Measurements from ENCODE around the gene DRGX.

DRGX gene

DNA sequence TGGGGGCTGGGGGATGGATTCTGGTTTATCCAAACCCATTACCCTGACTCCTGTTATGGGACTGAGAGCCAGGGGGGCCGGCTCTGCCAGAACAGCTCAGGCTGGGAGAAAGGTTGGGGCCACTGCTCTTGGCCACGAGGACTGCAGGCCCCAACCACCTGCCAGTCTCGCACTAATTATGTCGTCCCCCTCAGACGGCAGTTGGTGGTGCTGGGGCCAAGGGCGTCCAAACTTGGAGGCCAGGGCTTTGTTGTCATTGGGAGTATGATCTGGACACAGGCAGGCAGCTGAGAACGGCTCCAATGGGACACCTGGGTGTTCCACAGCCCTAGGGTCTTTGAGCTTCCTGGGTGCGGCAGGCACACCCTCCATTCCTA lies 34.7 kb downstream of the DRGX start:
- no peak for DNase-seq

DNA sequence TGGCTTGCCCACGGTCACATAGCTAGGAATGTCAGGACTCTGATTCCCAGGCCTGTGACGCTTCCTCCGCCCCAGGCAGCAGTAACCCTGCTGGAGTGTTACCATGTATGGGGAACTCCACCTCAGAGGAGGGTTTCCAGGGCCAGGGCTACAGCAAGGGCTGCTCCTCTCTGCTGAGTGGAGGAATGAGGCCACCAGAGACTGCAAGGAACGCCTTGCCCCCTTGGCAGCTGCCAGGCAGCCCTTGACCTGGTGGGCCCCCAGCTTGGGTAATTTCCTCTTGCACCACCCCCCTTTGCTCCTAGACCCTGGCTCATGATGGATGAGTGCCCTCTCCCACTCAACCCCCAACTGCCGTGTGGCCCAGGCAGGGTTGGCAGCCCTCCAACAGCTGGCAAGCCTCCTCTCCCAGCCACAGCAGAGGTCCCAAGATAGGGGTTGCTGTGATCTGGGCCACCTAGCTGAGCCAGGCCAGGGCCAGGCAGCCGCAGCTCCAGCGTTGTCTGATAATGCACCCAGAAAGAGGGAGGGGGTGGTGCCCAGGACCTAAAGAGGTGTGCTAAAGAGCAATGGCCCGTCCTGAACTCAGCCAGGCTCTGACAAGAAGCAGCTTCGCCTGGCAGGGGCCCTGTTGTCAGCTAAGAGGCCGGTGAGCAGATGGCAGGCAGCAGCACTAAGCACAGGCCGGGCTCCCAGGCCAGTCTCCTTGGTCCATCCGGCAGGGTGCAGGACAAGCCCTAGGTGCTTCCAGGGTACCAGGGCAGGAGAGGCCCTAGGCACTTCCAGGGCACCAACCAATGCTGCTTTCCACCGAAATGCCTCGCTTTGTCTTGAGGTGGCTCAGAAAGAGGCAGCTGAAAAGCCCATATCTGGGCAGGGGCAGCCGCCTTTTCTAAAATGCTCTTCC lies 35.4 kb downstream of the DRGX start:
- peak; percentile 18 for DNase-seq

DNA sequence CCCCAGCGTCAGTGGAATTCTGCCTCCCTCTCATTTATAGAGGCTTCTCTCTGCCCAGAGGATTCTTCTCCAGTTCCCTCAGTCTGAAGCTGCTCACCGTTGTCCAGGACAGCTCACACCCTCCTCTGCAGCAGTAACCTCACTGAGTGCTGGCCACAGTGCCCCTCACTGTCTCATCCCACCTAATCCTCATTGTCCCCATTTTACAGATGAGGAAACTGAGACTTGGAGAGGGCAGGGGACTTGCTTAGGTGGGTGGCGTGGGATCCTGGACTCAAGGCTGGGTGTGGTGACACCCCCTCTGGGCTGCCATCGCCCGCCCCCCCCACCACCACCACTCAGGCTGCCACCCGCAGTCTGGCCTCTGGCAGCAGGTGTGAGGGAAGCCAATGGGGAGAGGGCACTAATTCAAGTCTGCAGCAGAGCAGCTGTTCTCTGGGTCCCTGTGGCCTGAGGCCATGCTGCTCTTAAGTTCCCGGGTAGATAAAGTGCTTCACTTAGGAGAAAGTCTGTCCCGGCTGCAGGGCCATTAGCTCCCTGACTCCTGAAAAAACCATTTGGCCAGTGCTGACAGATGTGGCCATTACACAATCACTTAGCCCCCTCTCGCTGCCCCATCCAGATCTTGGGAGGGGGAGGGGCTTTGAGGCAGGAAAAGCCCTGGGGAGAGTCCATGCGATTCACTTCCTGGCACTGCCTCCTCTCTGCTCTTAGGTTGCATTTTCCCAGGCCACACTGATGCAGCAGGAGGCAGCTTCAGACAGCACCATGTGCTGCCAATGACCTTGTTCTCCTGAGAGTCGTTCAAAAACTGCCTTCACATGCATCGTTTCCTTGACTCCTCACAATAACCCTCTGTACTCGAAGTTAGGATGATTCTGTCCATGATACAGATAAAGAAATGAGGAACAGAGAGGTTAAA lies 36.3 kb downstream of the DRGX start:
- peak; percentile 21 for DNase-seq

DNA sequence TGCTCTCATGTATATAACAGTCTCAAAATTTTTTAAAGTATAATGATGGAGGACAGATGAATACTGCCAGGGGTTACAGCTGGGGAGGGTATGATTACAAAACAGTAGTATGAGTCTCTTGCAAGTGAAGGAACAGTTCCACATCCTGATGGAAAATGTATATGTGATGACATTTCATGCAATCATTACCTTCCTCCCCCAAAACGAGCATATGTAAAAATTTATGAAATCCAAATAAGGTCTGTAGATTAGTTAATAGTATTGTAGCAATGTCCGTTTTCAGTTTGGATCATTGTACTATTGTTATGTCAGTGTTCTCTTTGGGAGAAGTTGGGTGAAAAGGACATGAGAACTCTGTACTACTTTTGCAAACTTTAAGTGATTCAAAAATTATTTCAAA lies 38.0 kb downstream of the DRGX start:
- DNase-seq = no peak

DNA sequence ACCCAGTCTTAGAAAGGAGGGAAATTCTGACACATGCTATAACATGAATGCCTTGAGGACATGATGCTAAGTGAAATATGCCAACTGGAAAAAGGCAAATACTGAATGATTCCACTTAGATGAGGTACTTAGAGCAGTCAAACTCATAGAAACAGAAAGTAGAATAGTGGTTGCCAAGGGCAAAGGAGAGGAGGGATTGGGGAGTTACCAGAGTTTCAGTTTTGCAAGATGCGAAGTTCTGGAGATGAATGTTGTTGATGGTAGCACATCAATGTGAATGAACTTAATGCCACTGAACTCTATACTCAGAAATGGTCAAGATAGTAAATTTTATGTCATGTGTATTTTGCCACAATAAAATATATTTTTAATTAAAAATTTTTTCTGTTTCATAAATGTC lies 38.9 kb downstream of the DRGX start:
- DNase-seq = no peak

DNA sequence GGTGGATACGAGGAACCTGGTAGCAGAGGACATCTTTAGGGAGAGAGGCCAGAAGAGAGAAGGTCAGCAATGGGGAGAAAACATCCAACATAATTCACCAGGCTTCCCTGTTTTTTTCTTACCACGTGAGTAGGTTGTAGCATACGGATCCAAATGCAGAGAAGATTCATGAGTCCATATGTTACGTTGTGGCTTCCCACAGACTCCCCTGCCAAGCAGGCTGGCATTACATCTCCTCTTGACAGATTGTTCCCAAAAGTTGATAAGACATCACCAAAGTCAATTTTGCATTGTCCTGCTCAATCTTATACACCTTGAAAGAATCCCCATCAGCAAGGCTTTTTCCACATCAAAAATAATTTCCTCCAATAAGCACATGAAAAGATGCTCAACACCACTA lies 39.7 kb downstream of the DRGX start:
- peak; percentile 1 for DNase-seq

DNA sequence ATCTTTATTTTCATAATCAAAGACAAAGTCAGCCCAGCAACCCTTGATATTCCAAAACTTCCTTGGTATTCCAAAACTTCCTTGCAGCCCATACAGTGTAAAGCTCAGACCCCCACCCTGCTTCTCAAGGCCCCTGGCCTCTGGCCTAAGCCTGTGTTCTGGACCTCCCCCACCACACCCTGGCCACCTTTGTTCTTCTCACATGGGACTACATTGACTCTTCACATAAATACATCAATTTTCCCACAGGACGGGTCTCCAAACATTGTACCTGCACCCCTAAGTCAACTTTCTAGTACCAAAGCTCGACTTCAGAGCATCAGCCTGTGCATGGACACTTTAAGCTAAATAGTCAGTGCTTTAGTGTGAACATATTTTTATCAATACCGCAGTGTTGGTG lies 40.7 kb downstream of the DRGX start:
- DNase-seq = no peak

DNA sequence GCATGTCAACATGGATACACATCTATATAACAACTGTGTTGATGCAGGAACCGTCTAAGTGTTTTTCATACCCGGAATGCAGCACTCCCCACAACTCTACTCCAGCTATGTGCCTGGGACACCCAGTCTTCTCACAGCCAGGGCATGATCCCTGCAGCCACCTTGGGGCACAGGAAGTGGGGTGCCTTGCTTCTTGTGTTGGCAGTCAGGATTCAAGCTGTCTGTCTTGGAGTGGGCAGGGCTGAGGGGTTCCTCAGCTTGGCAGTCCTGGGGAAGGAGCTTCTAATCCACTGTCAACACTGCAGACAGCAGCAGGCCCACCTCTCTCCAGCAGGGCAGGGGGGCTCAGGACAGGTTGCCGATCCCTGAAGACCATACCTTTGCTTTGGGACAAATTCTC lies 41.3 kb downstream of the DRGX start:
- no peak for DNase-seq

DNA sequence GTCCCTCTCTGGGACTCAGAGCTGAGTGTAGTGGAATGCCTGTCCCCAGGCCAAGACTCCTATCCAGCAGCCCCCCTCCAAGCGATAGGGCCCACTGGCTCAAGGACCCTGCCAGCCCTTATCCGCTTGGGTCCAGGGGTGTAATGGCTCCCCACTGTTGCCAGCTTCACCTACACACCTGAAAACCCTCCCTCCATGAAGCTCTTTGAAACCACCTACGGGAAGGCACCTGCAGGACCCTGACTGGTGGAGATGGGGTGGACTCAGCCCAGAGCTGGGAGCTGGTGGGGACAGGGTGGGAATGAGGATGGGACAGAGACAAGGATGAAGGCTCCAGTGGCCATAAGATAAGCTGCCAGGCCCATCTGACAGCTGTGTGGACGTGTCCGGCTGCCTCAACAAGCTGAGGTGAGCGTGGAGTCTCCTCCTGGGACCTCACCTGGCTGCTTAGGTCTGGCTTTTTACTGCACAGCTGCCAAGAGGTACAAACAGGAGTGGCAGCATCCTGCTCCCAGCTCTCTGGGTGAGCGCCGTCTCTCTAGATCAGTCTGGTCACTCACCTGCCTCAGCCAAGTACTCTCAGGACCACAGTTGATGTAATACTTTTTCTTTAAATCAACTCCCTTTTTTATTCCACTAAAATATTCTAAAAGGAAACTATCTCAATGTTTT lies 41.9 kb downstream of the DRGX start:
- DNase-seq = no peak

DNA sequence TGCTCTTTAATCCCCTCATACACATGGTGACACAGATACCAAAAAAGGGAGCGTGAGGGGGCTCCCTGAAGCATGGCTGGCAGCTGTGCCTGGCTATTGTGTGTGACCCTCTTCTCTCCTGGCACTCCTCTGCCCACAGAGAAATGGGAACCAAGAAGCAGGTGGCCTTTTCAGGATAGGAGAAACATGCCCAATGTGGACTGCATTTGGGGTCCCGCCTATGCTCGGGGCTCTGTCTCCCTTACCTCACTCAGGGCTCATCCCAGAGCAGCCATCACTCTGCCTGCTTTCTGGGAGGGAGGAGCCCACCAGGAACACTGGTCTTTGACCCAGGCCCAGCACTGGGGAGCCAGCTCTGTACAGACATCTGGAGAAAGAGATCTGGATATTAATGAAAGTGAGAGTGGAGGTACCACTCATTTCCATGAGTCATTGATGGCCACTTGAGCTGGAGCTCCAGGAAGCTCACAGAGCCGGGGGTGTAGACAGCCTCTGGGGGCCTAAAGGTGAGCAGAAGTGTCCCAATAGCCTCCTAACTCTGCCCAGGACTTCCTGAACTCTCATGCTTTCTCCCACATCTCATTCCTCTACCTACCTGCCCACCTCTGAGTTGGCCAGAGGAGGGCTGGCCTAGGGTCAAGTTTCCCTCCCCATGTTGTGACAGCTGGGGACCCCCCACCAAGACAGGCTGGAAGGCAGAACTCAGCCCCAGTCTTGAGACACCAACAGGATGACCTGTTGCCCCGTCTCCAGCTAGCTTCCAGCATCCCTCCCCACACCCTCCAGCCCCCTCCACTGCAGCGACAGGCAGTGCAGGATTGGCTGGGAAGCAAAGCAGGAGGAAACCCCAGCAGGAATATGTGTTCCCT lies 42.6 kb downstream of the DRGX start:
- no peak for DNase-seq

DNA sequence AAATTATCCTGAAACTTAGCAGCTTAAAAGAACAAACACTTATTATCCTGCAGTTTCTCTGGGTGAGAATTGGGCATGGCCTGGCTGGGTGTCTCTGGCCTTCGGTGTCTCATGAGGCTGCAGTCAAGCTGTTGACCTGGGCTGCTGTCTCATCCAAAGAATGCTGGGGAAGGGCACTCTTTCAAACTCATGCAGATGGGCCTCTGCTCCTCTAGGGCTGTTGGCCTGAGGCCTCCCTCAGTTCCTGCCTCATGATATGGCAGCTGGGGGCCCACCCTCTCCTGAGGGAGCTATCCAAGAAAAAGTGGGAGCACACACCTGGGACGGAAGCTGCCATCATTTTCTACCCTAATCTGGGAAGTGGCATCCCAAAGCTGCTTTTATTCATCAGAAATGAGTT lies 43.6 kb downstream of the DRGX start:
- no peak for DNase-seq

DNA sequence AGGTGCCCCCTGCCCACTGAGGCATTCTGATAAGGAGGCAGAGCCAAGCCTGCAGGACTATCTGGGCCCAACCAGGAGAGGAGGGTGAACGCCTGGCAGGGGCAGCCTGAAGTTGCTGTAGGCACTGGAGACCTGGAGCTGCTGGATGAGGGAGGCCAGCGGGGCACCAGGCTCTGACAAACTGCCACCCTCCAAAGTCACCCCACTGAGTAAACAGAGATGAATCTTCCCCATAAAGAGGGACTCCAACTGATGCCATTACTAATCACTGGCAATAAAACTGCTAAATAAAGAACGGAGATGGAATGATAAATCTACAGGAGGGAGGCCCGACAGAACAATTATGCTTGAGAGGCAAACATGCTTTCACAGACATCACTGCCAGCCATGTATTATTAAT lies 44.2 kb downstream of the DRGX start:
- no peak for DNase-seq

DNA sequence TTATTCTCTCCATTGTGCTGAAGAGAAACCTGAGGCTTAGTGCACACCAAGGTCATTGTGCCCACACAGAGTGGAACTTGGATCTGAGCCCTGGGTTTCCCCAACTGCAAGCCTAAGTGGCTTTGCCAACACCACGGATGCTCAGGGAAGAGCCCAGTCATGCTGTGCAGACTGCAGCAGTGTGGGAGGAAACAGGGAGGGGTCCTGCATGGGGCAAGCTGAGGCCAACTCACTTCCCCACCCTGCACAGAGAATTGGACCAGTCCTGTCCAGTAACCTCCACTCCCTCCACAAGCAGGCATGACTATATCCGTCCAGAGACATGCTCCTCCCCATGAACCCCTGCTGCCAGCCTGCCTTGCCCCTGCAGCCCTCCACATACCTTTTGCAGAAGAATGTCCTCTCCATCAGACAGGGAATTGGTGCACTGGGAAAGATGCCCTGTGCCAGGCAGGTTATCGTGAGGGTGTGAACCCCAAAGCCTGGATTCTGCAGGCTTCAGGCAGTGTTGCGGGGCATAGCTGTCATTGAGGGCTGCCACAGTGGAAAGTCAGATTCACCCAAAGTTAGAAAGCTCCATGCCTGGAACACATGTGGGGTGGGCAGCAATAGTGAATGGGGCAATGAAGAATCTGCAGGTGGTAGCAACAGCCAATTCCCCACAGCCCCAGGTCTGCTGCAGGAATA lies 44.9 kb downstream of the DRGX start:
- DNase-seq = no peak

DNA sequence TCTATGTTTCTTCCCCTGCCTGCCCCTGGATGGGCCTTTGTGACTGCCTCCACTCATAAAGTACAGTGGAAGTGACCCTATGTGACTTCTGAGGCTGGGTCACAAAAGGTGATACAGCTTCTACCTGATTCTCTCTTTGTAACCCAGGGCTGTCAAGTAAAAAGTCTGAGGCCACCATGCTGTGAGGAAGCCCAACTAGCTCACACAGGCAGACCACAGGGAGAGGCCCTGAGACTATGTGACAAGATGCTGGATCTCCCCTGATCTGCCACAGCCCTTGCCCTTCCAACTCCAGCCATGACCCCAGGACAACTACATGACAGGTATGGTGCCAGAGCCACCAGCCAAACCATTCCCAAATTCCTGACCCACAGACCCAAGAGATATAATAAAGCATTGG lies 45.8 kb downstream of the DRGX start:
- DNase-seq = no peak

DNA sequence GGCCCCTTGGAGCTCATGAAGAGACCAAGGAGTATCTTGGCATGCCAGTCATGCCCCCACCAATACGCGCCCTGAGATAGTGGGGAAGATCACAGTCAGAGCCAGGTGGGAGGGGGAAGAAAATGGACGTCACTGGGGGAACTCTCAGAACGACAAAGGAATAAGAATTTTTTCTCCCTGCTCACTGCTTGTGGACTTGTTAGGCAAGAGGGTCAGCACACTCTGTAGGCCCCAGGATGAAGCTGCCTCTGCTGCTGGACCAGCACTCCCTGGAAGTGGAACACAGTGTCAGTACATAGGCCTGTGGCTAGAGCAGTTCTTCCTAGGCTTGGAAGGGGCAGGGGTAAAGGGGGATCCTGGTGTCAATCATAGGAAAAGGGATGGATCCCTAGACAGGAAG lies 46.5 kb downstream of the DRGX start:
- DNase-seq = no peak

DNA sequence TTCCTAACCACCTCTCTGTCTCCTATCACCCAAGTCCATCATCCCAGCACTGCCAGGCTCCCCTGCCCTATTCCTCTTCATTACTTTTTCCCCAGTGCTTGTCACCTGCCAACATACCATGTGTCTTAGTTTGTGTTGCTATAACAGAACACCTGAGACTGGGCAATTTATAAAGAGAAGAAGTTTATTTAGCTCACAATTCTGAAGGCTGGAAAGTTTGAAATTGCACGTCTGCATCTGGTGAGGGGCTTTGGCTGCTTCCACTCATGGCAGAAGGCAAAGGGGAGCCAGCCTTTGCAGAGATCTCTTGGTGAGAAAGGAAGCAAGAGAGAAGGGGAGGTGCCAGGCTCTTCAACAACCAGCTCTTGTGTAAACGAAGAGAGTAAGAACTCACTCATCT lies 47.3 kb downstream of the DRGX start:
- no peak for DNase-seq

DNA sequence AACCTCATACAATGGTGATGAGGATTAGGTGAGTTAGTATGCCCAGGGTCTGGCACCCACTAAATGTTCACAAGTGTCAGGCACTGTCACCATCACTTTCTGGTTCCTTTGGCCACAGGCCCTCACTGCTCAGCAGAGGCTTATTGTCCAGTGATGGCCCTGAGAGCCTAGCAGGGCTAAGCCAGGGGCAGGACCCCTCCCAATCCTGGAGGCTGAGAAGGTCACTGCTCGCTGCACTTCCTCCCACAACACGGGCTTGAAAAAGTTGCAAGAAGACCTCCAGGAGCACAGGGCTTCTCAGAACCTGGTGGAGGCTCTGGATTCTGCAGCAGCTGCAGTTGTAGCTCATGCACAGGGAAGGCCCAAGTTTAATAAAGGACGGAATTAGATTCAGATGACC lies 48.1 kb downstream of the DRGX start:
- DNase-seq = no peak

DNA sequence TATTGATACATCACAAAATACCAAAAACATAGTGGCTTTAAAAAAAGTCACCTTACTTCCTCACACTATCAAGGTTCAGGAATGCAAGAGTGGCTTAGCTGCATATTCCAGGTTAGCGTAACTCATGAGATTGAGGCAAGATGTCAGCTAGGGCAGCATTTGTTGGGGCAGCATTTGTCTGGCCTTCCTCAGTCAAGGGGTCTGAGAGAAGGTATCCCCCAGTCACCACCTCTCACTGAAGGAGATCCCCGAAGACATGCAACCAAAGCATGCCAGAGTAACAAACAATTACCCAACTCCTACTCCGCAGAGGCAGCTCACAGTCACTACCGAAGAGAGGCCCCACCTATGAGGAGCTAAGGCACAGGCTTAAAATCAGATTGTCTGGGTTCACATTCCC lies 48.5 kb downstream of the DRGX start:
- DNase-seq = no peak

DNA sequence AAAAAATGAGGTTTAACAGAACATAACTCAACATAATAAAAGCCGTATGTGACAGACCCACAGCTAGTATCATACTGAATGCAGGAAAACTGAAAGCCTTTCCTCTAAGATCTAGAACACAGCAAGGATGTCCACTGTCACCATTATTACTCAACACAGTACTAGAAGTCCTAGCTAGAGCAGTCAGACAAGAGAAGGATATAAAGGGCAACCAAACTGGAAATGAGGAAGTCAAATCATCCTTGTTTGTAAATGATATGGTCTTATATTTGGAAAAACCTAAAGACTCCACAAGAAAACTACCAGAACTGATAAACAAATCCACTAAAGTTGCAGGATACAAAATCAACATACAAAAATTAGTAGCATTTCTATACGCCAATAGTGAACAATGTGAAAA lies 51.0 kb downstream of the DRGX start:
- DNase-seq = no peak

DNA sequence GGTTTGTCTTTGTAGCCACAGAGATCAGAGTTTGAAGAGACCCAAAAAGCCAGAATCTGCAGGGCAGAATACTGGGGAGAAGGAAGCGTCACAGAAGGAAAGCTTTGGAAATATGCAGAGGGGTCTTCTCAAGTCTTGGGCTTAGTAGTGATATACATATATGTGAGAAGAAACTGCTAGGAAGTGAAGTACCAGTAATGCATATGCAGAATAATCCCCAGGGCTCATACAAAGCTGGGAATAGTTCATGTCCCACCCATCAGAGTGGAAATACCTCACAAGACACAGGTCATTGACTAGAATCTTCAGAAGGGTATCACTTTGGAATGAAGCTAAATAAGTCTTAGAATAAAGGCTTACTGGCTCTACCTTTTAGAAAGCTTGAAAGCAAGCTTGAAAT lies 57.3 kb downstream of the DRGX start:
- DNase-seq = no peak

DNA sequence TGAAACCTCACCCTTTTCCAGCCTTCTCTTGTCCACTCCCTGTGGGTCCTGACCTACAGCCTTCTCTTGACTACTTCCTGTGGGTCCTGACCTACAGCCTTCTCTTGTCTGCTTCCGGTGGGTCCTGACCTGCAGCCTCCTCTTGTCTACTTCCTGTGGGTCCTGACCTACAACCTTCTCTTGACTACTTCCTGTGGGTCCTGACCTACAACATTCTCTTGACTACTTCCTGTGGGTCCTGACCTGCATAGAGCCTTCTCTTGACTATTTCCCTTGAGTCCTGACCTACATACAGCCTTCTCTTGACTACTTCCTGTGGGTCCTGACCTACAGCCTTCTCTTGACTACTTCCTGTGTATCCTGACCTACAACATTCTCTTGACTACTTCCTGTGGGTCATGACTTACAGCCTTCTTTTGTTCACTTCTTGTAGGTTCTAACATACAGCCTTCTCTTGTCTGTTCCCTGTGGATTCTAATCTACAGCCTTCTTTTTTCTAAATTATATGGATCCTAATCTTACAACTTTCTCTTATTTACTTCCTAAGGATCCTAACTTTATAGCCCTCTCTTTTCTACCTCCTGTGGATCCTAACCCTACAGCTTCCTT lies 60.4 kb downstream of the DRGX start:
- no peak for DNase-seq

DNA sequence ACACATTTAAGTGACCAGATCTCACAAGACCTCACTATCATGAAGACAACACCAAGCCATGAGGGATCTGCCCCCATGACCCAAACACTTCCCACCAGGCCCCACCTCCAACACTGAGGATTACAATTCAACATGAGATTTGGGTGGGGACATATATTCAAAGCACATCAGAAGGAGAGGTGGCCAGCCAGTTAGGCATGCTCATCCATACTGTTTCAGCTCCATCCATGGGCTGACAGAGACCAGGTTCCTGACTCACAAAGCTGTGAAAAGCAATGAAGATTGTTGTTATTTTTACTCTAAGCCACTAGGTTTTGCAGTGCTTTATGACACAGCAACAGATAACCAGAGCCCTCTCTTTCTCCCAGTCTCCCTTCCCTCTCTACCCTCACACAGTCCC lies 60.9 kb downstream of the DRGX start:
- no peak for DNase-seq
